Neural progenitor cell (in vitro differentiated cells): Measurements from ENCODE around the gene RARA. TPM values are rescaled to one million over a fixed set of nuclear protein-coding genes. Genes with fewer than 3 reads are reported as not detected.

Experiments used
- DNase-seq: peaks from one replicate; pipeline ENCODE4 v3.0.0-alpha.2; 2016; ENCODE audit warnings: low spot score
- H2AFZ ChIP-seq: fragments of 200-600 bp; sonication (generic); replicated peaks from 2 replicates; pipeline ENCODE4 v1.6.1; 2016; ENCODE audit warnings: antibody characterized with exemption
- H3F3A ChIP-seq: fragments of 200-600 bp; sonication (generic); 2 replicates; pipeline ENCODE4 v1.6.1; 2016; ENCODE audit warnings: antibody characterized with exemption, low read depth
- H3K27ac ChIP-seq: fragments of 200-600 bp; sonication (generic); 2 replicates; pipeline ENCODE4 v1.5.1; 2016; ENCODE audit warnings: mild to moderate bottlenecking
- H3K27me3 ChIP-seq: fragments of 200-600 bp; sonication (generic); 2 replicates; pipeline ENCODE4 v1.6.1; 2016; ENCODE audit warnings: mild to moderate bottlenecking, moderate library complexity
- H3K36me3 ChIP-seq: fragments of 200-600 bp; sonication (generic); 2 replicates; pipeline ENCODE4 v1.5.1; 2016
- H3K4me1 ChIP-seq: fragments of 200-600 bp; sonication (generic); 2 replicates; pipeline ENCODE4 v1.6.1; 2016; ENCODE audit warnings: mixed run types
- H3K4me2 ChIP-seq: fragments of 200-600 bp; sonication (generic); 2 replicates; pipeline ENCODE4 v1.6.1; 2016
- H3K4me3 ChIP-seq: fragments of 200-600 bp; sonication (generic); 2 replicates; pipeline ENCODE4 v1.5.1; 2016
- H3K79me2 ChIP-seq: fragments of 200-600 bp; sonication (generic); 2 replicates; pipeline ENCODE4 v1.6.1; 2016; ENCODE audit warnings: low read depth
- H3K9ac ChIP-seq: fragments of 200-600 bp; sonication (generic); 2 replicates; pipeline ENCODE4 v1.6.1; 2016
- H3K9me3 ChIP-seq: fragments of 200-600 bp; sonication (generic); 2 replicates; pipeline ENCODE4 v1.5.1; 2016; ENCODE audit warnings: low read depth
- H4K20me1 ChIP-seq: fragments of 200-600 bp; sonication (generic); 2 replicates; pipeline ENCODE4 v1.6.1; 2016; ENCODE audit warnings: low read depth
- H3K27ac Mint-ChIP-seq: 3 replicates; pipeline ENCODE4 v1.8.0; 2021; ENCODE audit warnings: mixed read lengths
- H3K27me3 Mint-ChIP-seq: 2 replicates; pipeline ENCODE4 v1.8.0; 2022; ENCODE audit warnings: low read depth, mild to moderate bottlenecking, inconsistent platforms, moderate library complexity, mixed read lengths; ENCODE audit not compliant: insufficient read depth
- H3K36me3 Mint-ChIP-seq: 3 replicates; pipeline ENCODE4 v1.8.0; 2021; ENCODE audit warnings: mixed read lengths
- H3K4me1 Mint-ChIP-seq: 3 replicates; pipeline ENCODE4 v1.8.0; 2021; ENCODE audit warnings: mixed read lengths
- H3K4me3 Mint-ChIP-seq: 3 replicates; pipeline ENCODE4 v1.8.0; 2021; ENCODE audit warnings: mild to moderate bottlenecking, moderate library complexity, mixed read lengths
- H3K9me3 Mint-ChIP-seq: 3 replicates; pipeline ENCODE4 v1.8.0; 2020; ENCODE audit warnings: mixed read lengths
- EZH2 ChIP-seq: fragments of 200-600 bp; sonication (generic); IDR thresholded peaks from 2 replicates; pipeline ENCODE4 v1.6.1; 2017; ENCODE audit warnings: antibody characterized with exemption, mild to moderate bottlenecking, moderate library complexity
- EZH2phosphoT487 ChIP-seq: fragments of 200-600 bp; sonication (generic); IDR thresholded peaks from 2 replicates; pipeline ENCODE4 v1.6.1; 2017; ENCODE audit warnings: antibody characterized with exemption
- total RNA-seq: library from RNA; depleted of rRNA; stranded (reverse); fragments of >200 nt; gene quantifications from 2 replicates; pipeline ENCODE4 v1.2.3, GENCODE V29; 2015; ENCODE audit warnings: low replicate concordance
- TF ChIP-seq, protein P1 (sequence below): fragments of 200-600 bp; sonication (generic); IDR thresholded peaks from 2 replicates; pipeline ENCODE4 v1.5.1; 2017; ENCODE audit warnings: antibody characterized with exemption, mild to moderate bottlenecking

RARA gene
- total RNA-seq, 1 donor from 2014 or later: 9.0 TPM

- H3K4me1 Mint-ChIP-seq: peaks cover 61% of the 10 kb centered on the region
- Histone ChIP-seq H3K4me3 (peak overlapping the region; percentile 73), H2AFZ (no peak overlapping the region), H3K9ac (no peak overlapping the region), H3K36me3 (no peaks in the 10 kb centered on the region), H3K9me3 (no peaks in the 10 kb centered on the region), H4K20me1 (peaks cover 59% of the 10 kb centered on the region), H3K79me2 (peaks cover 21% of the 10 kb centered on the region), H3K4me2 (peak overlapping the region; percentile 91), H3K27me3 (peaks cover 31% of the 10 kb centered on the region), H3K4me1 (peaks cover 43% of the 10 kb centered on the region), H3F3A (peaks cover 23% of the 10 kb centered on the region), H3K27ac (no peak overlapping the region)
- H3K9me3 Mint-ChIP-seq: no peaks in the 10 kb centered on the region
- no peaks in the 10 kb centered on the region for H3K36me3 Mint-ChIP-seq
- no peak for TF ChIP-seq EZH2phosphoT487
- TF ChIP-seq, protein P1, sequence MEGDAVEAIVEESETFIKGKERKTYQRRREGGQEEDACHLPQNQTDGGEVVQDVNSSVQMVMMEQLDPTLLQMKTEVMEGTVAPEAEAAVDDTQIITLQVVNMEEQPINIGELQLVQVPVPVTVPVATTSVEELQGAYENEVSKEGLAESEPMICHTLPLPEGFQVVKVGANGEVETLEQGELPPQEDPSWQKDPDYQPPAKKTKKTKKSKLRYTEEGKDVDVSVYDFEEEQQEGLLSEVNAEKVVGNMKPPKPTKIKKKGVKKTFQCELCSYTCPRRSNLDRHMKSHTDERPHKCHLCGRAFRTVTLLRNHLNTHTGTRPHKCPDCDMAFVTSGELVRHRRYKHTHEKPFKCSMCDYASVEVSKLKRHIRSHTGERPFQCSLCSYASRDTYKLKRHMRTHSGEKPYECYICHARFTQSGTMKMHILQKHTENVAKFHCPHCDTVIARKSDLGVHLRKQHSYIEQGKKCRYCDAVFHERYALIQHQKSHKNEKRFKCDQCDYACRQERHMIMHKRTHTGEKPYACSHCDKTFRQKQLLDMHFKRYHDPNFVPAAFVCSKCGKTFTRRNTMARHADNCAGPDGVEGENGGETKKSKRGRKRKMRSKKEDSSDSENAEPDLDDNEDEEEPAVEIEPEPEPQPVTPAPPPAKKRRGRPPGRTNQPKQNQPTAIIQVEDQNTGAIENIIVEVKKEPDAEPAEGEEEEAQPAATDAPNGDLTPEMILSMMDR: no peak
- no peak for TF ChIP-seq EZH2
- no peak for DNase-seq
- peak overlapping the region; percentile 69 for H3K27ac Mint-ChIP-seq
- H3K27me3 Mint-ChIP-seq: peaks cover 7% of the 10 kb centered on the region
- H3K4me3 Mint-ChIP-seq: peak overlapping the region; percentile 91
These were observed 9.9 kb downstream of the RARA start for GRCh38 chr17:40318830-40319391.

- H3K4me1 ChIP-seq: peaks cover 36% of the 10 kb centered on the region
- Mint-ChIP-seq H3K4me3 (peak overlapping the region; percentile 91), H3K36me3 (no peaks in the 10 kb centered on the region), H3K27ac (no peak overlapping the region), H3K4me1 (peaks cover 61% of the 10 kb centered on the region), H3K9me3 (no peaks in the 10 kb centered on the region), H3K27me3 (peaks cover 7% of the 10 kb centered on the region)
- TF ChIP-seq, protein P1: no peak
- TF ChIP-seq EZH2: no peak
- no peak for TF ChIP-seq EZH2phosphoT487
- peak overlapping the region; percentile 91 for H3K4me2 ChIP-seq
- peaks cover 59% of the 10 kb centered on the region for H4K20me1 ChIP-seq
- peaks cover 21% of the 10 kb centered on the region for H3K79me2 ChIP-seq
- no peaks in the 10 kb centered on the region for H3K9me3 ChIP-seq
- peaks cover 31% of the 10 kb centered on the region for H3K27me3 ChIP-seq
- H3K27ac ChIP-seq: no peak overlapping the region
- DNase-seq: no peak
- no peak overlapping the region for H3K4me3 ChIP-seq
- no peak overlapping the region for H3K9ac ChIP-seq
- H3F3A ChIP-seq: peaks cover 23% of the 10 kb centered on the region
- no peaks in the 10 kb centered on the region for H3K36me3 ChIP-seq
- no peak overlapping the region for H2AFZ ChIP-seq
These were observed 10.9 kb downstream of the RARA start for GRCh38 chr17:40319651-40320540.

DNA sequence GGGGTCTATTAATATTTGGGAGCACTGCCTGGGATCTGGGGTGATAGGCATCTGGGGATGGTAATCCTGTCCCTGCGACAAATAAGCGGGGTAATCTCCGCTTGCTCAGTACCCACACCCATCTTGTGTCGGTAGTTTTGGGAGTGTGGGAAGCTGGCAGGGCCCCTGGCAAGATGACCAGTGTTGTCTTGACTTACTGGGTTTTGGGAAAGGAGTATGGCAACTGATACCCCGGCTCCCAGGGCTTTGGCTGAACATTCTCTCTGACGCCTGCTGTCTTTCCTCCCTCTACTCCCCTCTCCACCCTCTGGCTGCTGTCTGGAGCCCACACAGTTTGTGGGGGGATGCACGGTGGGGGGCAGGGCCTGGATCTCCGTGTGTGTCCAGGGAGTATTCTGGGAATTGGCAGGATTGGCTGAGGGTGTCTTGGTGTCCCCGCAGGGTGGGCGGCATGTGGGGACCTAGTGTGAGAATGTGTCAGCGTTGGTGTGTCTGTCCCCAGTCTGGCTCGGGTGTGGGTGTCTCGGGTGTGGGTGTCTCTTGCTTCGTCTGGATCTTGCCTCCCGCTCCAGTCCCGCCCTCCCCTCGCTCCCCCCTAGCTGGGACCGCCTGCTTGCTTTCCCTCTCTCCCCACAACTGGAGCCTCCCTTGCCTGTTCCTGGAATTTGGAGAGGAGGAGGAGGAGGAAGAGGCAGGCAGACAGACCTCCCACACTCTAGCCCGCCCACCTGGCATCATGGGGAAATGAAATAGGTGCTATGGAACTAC is 12.0 kb downstream of the RARA start:
- Histone ChIP-seq H3K9me3 (no peaks in the 10 kb centered on the region), H3K27me3 (peaks cover 27% of the 10 kb centered on the region), H4K20me1 (peaks cover 66% of the 10 kb centered on the region), H3K4me2 (peak overlapping the region; percentile 11), H3K79me2 (peaks cover 21% of the 10 kb centered on the region), H3K9ac (no peak overlapping the region), H2AFZ (no peak overlapping the region), H3K4me1 (peaks cover 28% of the 10 kb centered on the region), H3K36me3 (no peaks in the 10 kb centered on the region), H3K27ac (no peak overlapping the region), H3K4me3 (no peak overlapping the region), H3F3A (peaks cover 18% of the 10 kb centered on the region)
- Mint-ChIP-seq H3K9me3 (no peaks in the 10 kb centered on the region), H3K27me3 (peaks cover 8% of the 10 kb centered on the region), H3K4me1 (peaks cover 57% of the 10 kb centered on the region), H3K27ac (no peak overlapping the region), H3K4me3 (peak overlapping the region; percentile 33), H3K36me3 (no peaks in the 10 kb centered on the region)
- TF ChIP-seq, protein P1: no peak
- TF ChIP-seq EZH2phosphoT487 (no peak), EZH2 (no peak)
- no peak for DNase-seq
